Measurements from ENCODE around the gene POU2F2. TPM values are rescaled to one million over a fixed set of nuclear protein-coding genes. Genes with fewer than 3 reads are reported as not detected.

The POU2F2 gene
- total and polyA plus RNA-seq, 9 of the 15 experiments (the other 6 are each of a cell fraction or from before 2014, with no cell fraction given), result 0.03 to 0.68 (median 0.14) TPM

- TF ChIP-seq PTTG1 (tag; IDR thresholded peaks at IDR 0.05; ENCODE audit: low read depth) (no peak), EHMT2 (IDR thresholded peaks at IDR 0.05) (peak; percentile 97), ZBTB17 (CRISPR knock-in tag; IDR thresholded peaks at IDR 0.05) (0 out of 2 replicates have a peak, but pooled peaks have one; percentile 22), POLR2AphosphoS2 (IDR thresholded peaks at IDR 0.05; ENCODE audit: low read length) (no peak), GABPA (tag; conservative IDR thresholded peaks at IDR 0.05; ENCODE audit: low read depth) (0 out of 2 replicates have a peak, but pooled peaks have one; percentile 25), HNRNPLL (IDR thresholded peaks at IDR 0.05; ENCODE audit: low read depth, low read length, poor library complexity, severe bottlenecking) (no peak), ZNF655 (CRISPR knock-in tag; IDR thresholded peaks at IDR 0.05) (no peak), XRCC5 (IDR thresholded peaks at IDR 0.05; ENCODE audit: low read depth, low read length) (no peak), KLF1 (tag; IDR thresholded peaks at IDR 0.05) (no peak), YY1 (IDR thresholded peaks at IDR 0.05; ENCODE audit: borderline replicate concordance in 1 of 3, control insufficient read depth in 1 of 3, extremely low read depth in 1 of 3, insufficient read depth in 3 of 3, insufficient read length in 1 of 3, insufficient replicate concordance in 2 of 3, low read depth in 1 of 3, low read length in 2 of 3) (peak in 1 of 3 experiments; percentile 21), ZNF589 (CRISPR knock-in tag; IDR thresholded peaks at IDR 0.05; ENCODE audit: low read depth) (no peak), ZC3H4 (CRISPR knock-in tag; IDR thresholded peaks at IDR 0.05; ENCODE audit: borderline replicate concordance) (no peak), ZNF778 (CRISPR knock-in tag; IDR thresholded peaks at IDR 0.05) (no peak), NKRF (IDR thresholded peaks at IDR 0.05; ENCODE audit: borderline replicate concordance) (no peak), PRMT5 (CRISPR knock-in tag; IDR thresholded peaks at IDR 0.05) (peak; percentile 90), CLOCK (CRISPR knock-in tag; IDR thresholded peaks at IDR 0.05; ENCODE audit: borderline replicate concordance) (no peak), NR3C1 (CRISPR knock-in tag; IDR thresholded peaks at IDR 0.05) (no peak), TFAP4 (CRISPR knock-in tag; IDR thresholded peaks at IDR 0.05; ENCODE audit: borderline replicate concordance) (peak; percentile 45; the same call in 1 of the 2 replicates), CREM (IDR thresholded peaks at IDR 0.05; ENCODE audit: low read depth) (peak; percentile 45; the same call in 1 of the 2 replicates)
Measured at GRCh38 chr19:42140125-42140754, 8.0 kb upstream of the POU2F2 start (continued).

All from K562 (cell line).